Keratinocyte (primary cell): Measurements from ENCODE around the gene SSNA1. TPM values are rescaled to one million over a fixed set of nuclear protein-coding genes. Genes with fewer than 3 reads are reported as not detected.

ENCODE experiments used
- DNase-seq: peaks from one replicate; pipeline ENCODE4 v3.0.0-alpha.2; 2011; ENCODE audit warnings: low read depth, missing footprints, low spot score
- FAIRE-seq: peaks from 2 replicates; lab custom pipeline; 2011; peaks lifted over from hg19 to GRCh38; lab: Jason Lieb, UNC
- H2AFZ ChIP-seq: 2 replicates; pipeline ENCODE4 v1.6.0; 2012; ENCODE audit warnings: low read length, control low read depth, inconsistent platforms; ENCODE audit not compliant: control insufficient read depth
- H3K27ac ChIP-seq: 2 replicates; pipeline ENCODE4 v1.5.1; 2011; ENCODE audit warnings: low read length; ENCODE audit not compliant: control insufficient read depth, insufficient read depth
- H3K27me3 ChIP-seq: 3 replicates; pipeline ENCODE4 v1.6.0; 2011; ENCODE audit warnings: low read length; ENCODE audit not compliant: control insufficient read depth, insufficient read depth; ENCODE audit errors: extremely low read depth
- H3K36me3 ChIP-seq, 2 experiments: 2 replicates in 1 of 2; 3 replicates in 1 of 2; pipeline ENCODE4 v1.5.1; 2011; ENCODE audit warnings: low read length in 2 of 2, mild to moderate bottlenecking in 1 of 2; ENCODE audit not compliant: control insufficient read depth in 2 of 2, insufficient read depth in 2 of 2; ENCODE audit errors: extremely low read depth in 1 of 2
- H3K4me1 ChIP-seq: 3 replicates; pipeline ENCODE4 v1.5.1; 2011; ENCODE audit warnings: low read length; ENCODE audit not compliant: control insufficient read depth, insufficient read depth; ENCODE audit errors: extremely low read depth
- H3K4me2 ChIP-seq: 3 replicates; pipeline ENCODE4 v1.6.0; 2011; ENCODE audit warnings: low read depth, low read length; ENCODE audit not compliant: control insufficient read depth, insufficient read depth; ENCODE audit errors: extremely low read depth
- H3K4me3 ChIP-seq, 3 experiments: fragments of 200-600 bp in 1 of 3; sonication (generic) in 1 of 3; 2 replicates in 2 of 3; 3 replicates in 1 of 3; pipeline ENCODE4 v1.5.1; 2011 to 2016; ENCODE audit warnings: low read length in 3 of 3, mild to moderate bottlenecking in 3 of 3, control low read depth in 2 of 3, inconsistent platforms in 1 of 3, low read depth in 1 of 3, mixed read lengths in 1 of 3, mixed run types in 1 of 3, moderate library complexity in 1 of 3; ENCODE audit not compliant: control insufficient read depth in 2 of 3, insufficient read depth in 2 of 3; ENCODE audit errors: extremely low read depth in 1 of 3
- H3K79me2 ChIP-seq: 2 replicates; pipeline ENCODE4 v1.6.0; 2012; ENCODE audit warnings: low read length; ENCODE audit not compliant: control insufficient read depth, insufficient read depth
- H3K9ac ChIP-seq: 3 replicates; pipeline ENCODE4 v1.6.0; 2011; ENCODE audit warnings: low read length; ENCODE audit not compliant: control insufficient read depth, insufficient read depth; ENCODE audit errors: extremely low read depth
- H3K9me1 ChIP-seq: 3 replicates; pipeline ENCODE4 v1.6.0; 2011; ENCODE audit warnings: low read length; ENCODE audit not compliant: control insufficient read depth, insufficient read depth; ENCODE audit errors: extremely low read depth
- H3K9me3 ChIP-seq: 2 replicates; pipeline ENCODE4 v1.5.1; 2012; ENCODE audit warnings: low read depth, low read length; ENCODE audit not compliant: control insufficient read depth
- H4K20me1 ChIP-seq: 3 replicates; pipeline ENCODE4 v1.6.0; 2011; ENCODE audit warnings: low read length; ENCODE audit not compliant: control insufficient read depth, insufficient read depth; ENCODE audit errors: extremely low read depth
- CTCF ChIP-seq, 3 experiments: IDR thresholded peaks in 1 of 3; conservative IDR thresholded peaks in 1 of 3; optimal IDR thresholded peaks in 1 of 3; 2 replicates in 2 of 3; 3 replicates in 1 of 3; pipeline versions ENCODE3 to v1.5.1; 2011; ENCODE audit warnings: low read length in 3 of 3, mild to moderate bottlenecking in 3 of 3, moderate library complexity in 2 of 3, control low read depth in 1 of 3, inconsistent platforms in 1 of 3; ENCODE audit not compliant: insufficient read depth in 2 of 3; ENCODE audit errors: extremely low read depth in 1 of 3
- EZH2 ChIP-seq: IDR thresholded peaks from one replicate; pipeline ENCODE4 v1.6.1; 2012; ENCODE audit warnings: inconsistent platforms, mild to moderate bottlenecking, low read length, moderate library complexity
- dilution Hi-C: fragments of 300-500 bp; cut with MboI; formaldehyde crosslinking; loops from one replicate; pipeline ENCODE4 v1.7.0; 2020; ENCODE audit warnings: low sequenced_read_pairs; ENCODE audit not compliant: extremely low pct_ligation_motif_present
- polyA plus RNA-seq, 5 experiments: library from polyadenylated mRNA; depleted of rRNA in 3 of 5; stranded (reverse) in 3 of 5; stranded (forward) in 1 of 5; unstranded in 1 of 5; fragments of >200 nt; gene quantifications; 1 replicate in 1 of 5; 2 replicates in 3 of 5; 3 replicates in 1 of 5; pipeline versions ENCODE4 v1.2.1 to v1.2.3, GENCODE V29; 2011 to 2012; ENCODE audit warnings: missing spikeins in 2 of 5, low read depth in 1 of 5, low replicate concordance in 1 of 5

SSNA1 gene
- polyA plus RNA-seq, 1 donor (not counting 4 experiments of a cell fraction or from before 2014, with no cell fraction given) = 45.3 TPM

- no peak overlapping the region for H3K27ac ChIP-seq
- DNase-seq (no peak), FAIRE-seq (no peak)
- dilution Hi-C loops = no loop called here
- no peak overlapping the region for H3K9ac ChIP-seq
- H3K4me3 ChIP-seq = no peak overlapping the region
- no peaks in the 10 kb centered on the region for H3K36me3 ChIP-seq
- H3K9me3 ChIP-seq = no peaks in the 10 kb centered on the region
- peaks cover 5% of the 10 kb centered on the region for H3K27me3 ChIP-seq
- H2AFZ ChIP-seq = no peak overlapping the region
- H4K20me1 ChIP-seq = no peaks in the 10 kb centered on the region
- TF ChIP-seq CTCF (optimal IDR thresholded peaks at IDR 0.05 in 1 of 3, IDR thresholded peaks at IDR 0.05 in 1 of 3, conservative IDR thresholded peaks at IDR 0.05 in 1 of 3; ENCODE audit: extremely low read depth in 1 of 3, insufficient read depth in 2 of 3, low read length in 3 of 3) (no peak), EZH2 (no peak)
- H3K9me1 ChIP-seq = no peaks in the 10 kb centered on the region
- H3K4me2 ChIP-seq = no peak overlapping the region
- H3K4me1 ChIP-seq = no peaks in the 10 kb centered on the region
- H3K79me2 ChIP-seq = no peaks in the 10 kb centered on the region
Measured at GRCh38 chr9:137149942-137150616, 38.4 kb upstream of the SSNA1 start.

DNA sequence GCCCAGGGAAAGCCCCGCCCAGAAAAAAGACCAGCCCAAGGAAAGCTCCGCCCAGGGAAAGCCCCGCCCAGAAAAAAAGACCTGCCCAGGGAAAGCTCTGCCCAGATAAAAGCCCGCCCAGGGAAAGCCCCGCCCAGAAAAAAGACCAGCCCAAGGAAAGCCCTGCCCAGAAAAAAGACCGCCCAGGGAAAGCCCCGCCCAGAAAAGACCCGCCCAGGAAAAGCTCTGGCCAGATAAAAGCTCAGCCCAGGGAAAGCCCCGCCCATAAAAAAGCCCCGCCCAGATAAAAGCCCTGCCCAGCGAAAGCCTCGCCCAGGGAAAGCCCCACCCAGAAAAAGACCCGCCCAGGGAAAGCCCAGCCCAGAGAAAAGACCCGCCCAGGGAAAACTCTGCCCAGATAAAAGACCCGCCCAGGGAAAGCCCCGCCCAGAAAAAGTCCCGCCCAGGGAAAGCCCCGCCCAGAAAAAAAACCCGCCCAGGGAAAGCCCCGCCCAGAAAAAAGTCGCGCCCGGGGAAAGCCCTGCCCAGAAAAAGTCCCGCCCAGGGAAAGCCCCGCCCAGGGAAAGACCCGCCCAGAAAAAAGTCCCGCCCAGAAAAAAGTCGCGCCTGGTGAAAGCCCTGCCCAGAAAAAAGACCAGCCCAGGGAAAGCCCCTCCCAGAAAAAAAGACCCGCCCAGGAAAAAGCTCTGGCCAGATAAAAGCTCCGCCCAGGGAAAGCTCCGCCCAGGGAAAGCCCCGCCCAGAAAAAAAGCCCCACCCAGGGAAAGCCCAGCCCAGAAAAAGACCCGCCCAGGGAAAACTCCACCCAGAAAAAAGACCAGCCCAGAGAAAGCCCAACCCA, 37.6 kb upstream of the SSNA1 start:
- no peaks in the 10 kb centered on the region for H3K79me2 ChIP-seq
- dilution Hi-C loops = no loop called here
- H3K4me3 ChIP-seq = no peak overlapping the region
- no peaks in the 10 kb centered on the region for H3K36me3 ChIP-seq
- DNase-seq (no peak), FAIRE-seq (no peak)
- H3K9me3 ChIP-seq = no peaks in the 10 kb centered on the region
- H2AFZ ChIP-seq = no peak overlapping the region
- TF ChIP-seq CTCF (optimal IDR thresholded peaks at IDR 0.05 in 1 of 3, IDR thresholded peaks at IDR 0.05 in 1 of 3, conservative IDR thresholded peaks at IDR 0.05 in 1 of 3; ENCODE audit: extremely low read depth in 1 of 3, insufficient read depth in 2 of 3, low read length in 3 of 3) (no peak), EZH2 (no peak)
- H3K9ac ChIP-seq = no peak overlapping the region
- H4K20me1 ChIP-seq = no peaks in the 10 kb centered on the region
- no peaks in the 10 kb centered on the region for H3K9me1 ChIP-seq
- H3K27ac ChIP-seq = no peak overlapping the region
- no peaks in the 10 kb centered on the region for H3K4me1 ChIP-seq
- no peak overlapping the region for H3K4me2 ChIP-seq
- H3K27me3 ChIP-seq = peaks cover 5% of the 10 kb centered on the region
